NCI-H2227 treated with DMSO at 0.1 percent for 48 hours (cell line): ENCODE measurements around the gene LRBA.

Source experiments
- DNase-seq: peaks from one replicate; lab custom pipeline; 2025; lab: John Stamatoyannopoulos, UW

The LRBA gene

DNA sequence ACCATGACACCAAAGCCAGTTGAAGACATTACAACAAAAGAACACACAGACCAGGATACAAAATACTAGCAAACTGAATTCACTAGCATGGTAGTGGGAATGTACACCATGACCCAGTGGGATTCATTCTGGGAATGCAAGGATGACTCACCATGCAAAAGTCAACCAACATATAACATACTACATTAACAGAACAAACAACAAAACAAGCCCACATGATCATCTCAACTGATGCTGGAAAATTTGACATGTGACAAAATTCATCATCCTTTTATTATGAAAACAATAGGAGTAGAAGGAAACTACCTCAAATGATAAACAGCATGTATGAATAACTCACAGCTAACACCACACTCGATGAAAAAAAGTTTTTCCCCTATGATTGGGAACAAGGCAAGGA is 746.6 kb downstream of the LRBA start:
- DNase-seq: no peak

DNA sequence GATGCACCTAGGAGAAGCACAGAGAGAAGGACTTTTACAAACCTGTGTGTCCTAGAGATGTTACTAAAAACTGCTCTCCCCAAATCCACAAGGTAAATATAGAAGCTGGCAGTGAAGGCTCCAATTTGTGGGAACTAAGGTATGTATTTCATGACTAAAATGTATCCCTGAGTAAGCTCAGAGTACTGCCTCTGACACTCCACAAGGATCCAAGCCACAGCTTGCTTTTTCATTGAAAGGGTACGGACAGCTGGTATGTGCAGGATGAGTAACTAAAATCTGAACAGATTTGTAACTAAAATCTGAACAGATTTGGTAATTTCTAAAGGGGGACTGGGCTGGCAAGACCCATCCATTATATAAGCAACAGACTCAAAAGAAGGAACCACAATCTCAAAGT is 749.3 kb downstream of the LRBA start:
- DNase-seq: no peak

DNA sequence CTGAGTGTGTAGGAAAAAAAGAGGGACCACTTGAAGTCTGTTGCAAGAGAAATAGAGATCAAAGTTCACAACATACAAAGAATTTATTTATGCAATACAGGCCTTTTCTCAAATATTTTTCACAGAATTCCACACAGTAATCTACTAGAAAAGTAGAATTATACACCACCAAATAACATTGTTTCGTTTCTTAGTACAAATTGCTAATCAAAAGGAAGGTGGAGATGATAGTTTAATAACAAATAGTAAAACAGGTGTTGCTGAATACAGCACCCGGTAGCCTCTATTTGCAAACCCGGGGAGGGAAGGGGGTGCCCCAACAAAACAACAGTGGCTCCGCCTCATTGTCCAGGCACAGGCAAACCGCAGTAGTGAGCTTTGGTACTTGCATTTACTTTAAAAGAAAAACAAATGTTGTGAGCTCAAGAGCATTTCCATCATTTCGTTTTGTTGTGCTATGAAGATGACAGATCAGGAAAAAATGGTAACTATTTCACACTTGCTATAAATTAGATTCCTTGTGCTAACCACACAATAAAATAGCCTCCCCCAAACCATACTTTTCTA is 750.4 kb downstream of the LRBA start:
- DNase-seq: no peak

DNA sequence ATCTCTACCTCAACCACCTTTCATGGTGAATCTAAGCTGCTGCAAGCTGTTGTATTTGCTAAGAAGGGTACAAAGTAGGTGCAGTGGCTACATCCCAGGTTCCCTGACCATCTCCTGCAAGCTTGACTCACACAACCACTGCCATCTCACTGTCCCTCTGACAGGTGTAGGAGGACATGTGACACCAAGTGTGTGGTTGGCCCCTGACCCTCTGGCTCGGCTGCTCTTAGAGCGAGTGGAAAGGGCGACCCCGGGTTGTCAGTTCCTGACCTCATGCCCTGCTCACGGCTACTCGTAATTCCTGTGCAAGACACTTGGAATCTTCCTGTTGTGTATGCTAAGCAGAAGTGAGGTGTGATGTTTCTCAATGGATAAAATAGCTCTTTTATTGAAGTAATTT is 752.5 kb downstream of the LRBA start:
- no peak for DNase-seq

DNA sequence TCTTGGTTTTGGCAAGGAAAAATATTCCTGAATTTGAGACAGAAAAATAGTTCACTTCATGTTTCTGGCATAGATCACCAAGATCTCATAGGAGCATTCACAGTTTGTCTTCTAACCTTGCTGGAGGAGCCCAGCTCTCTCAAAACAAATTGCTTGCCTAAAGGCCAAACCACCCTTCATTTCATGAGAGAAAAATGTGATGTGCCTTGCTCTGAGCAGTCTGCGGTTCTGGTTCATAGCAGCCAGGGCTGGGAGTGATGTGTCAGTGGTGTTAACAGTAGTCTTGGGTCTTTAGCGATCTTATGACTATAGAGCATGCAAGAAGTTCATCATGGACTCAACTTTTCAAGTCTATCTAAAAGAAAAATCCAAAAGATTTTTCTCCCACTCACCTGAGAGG is 753.5 kb downstream of the LRBA start:
- no peak for DNase-seq

DNA sequence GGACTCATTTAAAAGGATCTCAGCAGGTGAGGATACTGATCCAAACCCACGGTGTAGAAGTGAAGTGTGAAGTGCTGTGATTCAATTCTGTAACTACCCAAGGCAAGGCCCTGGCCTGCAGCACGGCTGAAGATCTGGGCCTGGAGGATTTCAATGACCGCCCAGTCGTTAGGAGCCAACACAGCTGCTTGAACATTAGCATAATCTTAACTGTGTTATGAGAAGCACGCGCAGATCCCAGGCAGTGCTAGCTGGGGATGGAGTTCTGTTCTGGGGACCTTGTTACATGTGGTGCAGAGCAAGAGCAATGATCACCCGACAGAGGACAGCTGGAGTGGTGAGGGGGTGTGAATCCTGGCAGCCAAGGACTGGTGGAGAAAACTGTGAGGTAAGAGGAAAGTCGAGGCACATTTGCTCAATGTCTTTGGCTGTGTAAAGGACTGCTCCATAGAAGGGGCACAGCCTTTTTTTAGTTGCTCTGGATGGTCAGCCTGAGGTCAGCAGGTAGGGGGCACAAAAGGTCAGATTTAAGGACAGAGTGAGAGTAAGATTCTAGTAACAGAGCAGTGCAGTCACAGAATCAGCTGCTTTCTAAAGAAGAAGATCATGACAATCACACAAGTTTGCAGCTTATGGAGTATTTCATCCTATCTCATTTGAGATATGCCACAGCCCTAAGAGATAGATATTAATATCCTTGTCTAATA is 755.1 kb downstream of the LRBA start:
- DNase-seq: no peak

DNA sequence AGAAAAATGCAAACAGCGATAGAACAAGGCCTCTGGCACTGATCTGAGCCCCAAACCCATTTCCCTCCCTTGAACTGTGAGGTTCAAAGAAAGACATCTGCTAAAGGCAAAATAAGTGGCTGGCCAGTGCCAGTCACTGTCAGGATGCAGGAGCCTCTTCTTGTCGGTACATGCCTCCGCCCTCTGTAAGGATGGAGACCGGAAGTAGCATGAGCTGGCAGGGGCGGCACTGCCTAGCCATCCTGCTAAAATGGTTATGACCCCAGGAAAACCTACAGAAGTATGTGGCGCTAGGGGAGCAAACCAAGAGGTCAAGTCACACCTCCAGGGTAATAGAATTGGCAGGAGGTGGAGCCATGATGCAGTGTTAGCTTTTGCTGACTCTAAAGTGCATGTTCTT is 756.5 kb downstream of the LRBA start:
- no peak for DNase-seq

DNA sequence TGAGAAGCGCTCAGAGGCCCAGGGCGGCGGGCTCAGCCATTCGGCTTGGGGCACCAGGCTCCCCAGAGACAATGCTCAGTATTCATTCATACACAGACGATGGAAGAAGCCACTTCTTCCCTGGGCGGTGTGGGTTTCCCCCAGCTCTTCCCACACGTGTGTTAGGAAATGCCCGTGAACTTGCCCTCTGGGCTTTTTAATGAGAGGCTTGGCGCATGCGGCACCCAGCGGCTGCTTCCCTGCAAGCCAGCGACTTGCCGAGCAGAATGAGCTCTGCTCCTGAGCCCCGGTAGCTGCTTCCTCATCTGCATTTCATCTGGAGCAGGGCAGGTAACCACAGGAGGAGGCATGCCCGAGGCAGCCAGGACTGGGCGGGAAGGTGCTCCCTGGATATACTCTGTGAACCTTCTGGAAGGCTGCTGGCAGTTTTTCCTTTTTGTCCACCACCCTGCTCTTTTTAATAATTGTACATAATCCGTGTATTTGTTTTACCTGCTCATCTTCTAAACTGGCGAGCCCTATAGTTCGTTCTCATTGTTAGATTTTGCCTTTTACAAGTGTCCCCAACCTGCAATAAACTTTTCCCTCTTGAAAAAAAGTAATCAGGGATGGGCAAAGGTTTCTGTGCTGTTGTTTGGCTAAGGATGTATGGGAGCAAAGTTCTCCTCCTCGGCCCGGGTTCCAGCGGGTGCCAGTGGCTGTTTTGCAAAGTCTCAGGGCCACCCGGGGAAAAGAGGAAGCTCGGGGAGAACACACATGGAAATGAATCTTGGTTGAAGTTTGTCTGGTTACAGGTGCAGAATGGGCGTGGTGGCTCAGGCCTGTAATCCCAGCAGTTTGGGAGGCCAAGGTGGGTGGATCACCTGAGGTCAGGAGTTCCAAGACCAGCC is 758.0 kb downstream of the LRBA start:
- no peak for DNase-seq

DNA sequence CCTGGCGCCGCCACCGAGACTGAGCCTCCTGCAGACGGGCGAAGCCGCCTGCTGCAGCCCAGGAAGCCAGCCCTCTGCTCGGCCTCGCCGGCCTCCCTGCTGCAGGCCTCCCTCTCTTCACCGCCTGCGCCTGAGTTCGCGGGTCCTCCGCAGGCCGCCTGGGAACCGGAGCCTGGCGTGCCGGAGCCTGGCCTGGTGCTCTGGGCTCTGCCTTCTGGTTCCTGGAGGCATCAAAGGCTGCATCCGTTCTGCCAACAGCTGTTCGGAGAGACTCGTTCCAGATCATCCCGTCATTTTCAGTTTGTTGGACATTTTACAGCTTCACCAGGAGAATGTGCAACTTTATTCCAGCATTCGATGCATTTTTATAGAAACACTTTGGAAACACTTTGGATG is 758.9 kb downstream of the LRBA start:
- no peak for DNase-seq

DNA sequence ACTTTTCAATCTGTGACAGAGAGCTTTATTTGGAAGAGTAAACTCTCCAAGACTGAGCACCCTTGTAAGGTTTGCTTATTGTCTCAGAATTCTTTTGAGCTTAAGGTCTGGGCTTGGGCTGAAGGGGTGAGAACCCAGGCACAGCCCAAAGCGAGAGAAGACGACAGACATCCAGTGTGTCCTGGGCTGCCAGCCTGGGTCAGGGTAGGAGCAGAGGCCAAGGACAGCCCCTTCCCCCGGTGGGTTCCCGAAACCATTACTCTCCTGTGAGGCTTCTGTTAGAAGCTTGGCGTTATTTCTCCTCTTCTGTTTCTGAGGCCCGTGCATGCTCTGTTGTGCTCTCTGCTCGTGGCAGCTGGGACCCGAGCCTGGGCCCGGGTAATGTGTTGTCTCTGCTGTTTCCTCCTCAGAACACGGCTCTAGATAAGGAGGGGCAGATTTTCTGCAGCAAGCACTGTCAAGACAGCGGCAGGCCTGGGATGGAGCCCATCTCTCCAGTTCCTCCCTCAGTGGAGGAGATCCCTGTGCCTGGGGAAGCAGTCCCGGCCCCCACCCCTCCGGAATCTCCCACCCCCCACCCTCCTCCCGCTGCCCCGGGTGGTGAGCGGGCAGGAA is 759.4 kb downstream of the LRBA start:
- DNase-seq: no peak

DNA sequence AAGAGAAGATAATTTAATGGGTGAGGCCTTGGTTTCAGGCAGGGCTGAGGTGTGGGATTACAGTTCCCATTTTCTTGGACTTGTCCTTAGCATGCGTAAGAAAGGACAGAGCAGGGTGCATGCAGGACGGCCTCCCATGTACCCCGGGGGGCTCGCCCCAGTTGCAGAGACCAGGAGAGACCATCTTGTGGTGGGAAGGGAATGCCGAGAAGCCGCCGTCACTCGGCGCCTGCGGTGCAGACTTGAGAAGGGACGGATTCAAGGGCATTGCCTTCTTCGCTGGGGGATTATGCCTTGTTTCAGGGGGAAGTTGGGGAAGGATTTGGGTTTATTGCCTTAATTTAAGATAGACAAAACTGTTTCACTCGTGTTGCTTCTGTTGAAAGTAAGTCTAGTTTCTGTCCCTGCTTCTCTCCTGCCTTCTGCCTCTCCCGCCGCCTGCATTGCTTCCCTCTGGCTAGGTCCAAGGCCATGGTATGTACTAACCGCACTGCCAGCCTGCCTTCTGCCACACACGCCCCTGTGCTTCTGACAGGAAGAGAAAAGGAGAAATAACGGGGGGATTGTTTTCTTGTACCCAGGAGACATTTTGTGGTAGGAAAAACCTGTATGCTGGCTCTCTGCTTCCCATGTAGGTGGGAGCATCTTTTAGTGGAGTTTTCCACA is 761.0 kb downstream of the LRBA start:
- no peak for DNase-seq

DNA sequence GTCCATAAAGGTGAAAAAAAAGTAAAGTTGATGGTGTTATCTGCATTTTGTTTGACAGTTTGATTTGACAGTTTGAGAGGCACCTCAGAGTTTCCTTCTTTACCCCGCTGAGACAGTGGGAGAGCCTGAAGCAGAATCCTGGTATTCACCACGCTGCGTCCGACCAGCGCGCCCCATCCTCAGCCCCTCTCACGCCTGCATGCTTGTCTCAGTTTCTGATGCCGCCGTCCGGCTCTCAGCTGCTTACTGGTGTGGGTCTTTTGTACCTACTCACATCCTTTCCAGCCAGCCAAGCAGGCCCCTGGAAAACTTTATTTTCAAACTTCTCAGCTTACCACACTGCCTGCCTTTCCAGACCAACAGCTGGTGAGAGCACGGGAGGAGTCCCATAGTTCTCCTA is 761.7 kb downstream of the LRBA start:
- no peak for DNase-seq

DNA sequence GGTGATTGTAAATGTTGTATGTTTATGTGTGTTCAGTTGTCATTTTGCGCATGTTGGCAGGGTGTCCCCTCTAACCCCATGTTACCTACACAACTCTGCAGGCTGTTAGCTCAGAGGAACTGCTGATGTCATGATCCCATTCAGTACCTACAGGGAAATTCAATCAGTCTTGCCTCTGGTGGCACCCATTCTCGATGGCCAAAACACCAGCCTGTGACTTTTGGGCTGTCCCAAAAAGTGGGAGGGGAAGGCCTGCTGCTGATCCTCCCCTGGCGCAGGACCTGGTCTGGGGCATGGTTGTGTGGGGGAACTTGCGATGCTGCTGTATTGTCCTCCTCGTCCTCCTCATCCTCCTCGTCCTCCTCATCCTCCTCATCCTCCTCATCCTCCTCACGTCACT is 762.3 kb downstream of the LRBA start:
- DNase-seq: no peak

DNA sequence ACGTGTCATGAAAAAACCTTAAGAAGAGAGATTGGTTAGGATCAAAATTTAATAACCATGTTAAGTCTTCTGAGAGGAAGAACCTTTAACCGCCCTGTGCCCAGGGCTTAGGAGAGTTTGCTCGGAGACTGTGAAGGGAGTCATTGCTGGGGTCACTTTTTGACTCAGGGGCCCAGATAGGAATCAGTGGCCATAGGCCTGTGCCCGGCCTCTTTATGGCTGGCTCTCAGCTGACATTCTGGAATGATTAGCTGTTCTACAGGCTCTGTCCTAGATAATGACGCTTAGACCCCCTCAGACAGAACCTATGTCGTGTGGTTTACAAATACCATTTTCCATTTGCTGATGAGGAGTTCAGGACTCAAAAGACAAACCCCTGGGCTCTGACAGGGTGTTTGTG is 762.8 kb downstream of the LRBA start:
- no peak for DNase-seq

DNA sequence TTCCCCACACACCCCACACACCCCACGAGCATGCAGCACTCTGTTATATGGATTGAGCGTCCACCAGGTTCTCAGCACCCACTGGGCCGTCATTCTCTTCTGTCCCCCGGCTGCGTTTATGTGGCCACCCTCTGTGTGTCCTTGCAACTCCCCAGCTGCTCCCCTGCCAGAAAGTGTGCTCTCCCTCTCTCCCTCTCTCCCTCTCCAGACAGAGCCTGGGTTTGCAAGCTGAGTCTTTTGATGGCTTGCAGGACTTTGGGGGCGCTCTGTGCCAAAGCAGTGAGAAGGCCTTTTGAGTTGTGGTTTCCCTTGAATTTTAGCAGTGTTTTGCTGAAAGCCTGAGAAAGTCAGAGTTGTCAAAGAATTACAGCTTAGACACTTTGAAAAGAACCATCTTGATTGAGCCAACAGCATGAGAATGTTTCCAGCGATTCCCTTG is 763.3 kb downstream of the LRBA start:
- DNase-seq: no peak

DNA sequence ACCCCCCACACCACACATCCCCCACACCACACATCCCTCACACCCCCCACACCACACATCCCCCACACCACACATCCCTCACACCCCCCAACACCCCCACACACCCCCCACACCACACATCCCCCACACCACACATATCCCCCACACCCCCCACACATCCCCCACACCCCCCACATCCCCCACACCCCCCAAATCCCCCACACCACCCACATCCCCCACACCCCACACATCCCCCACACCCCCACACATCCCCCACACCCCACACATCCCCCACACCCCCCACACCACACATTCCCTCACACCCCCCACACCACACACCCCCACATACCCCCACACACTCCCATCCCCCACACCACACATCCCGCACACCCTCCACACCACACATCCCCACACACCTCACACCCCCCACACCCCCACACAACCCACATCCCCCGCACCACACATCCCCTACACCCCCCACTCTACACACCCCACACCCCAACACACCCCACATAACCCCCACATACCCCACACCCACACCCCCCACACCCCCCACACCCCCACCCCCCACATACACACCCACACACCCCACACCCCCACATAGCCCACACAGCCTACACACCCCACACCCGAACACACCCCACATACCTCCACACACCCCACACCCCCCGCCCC is 764.0 kb downstream of the LRBA start:
- DNase-seq: no peak

DNA sequence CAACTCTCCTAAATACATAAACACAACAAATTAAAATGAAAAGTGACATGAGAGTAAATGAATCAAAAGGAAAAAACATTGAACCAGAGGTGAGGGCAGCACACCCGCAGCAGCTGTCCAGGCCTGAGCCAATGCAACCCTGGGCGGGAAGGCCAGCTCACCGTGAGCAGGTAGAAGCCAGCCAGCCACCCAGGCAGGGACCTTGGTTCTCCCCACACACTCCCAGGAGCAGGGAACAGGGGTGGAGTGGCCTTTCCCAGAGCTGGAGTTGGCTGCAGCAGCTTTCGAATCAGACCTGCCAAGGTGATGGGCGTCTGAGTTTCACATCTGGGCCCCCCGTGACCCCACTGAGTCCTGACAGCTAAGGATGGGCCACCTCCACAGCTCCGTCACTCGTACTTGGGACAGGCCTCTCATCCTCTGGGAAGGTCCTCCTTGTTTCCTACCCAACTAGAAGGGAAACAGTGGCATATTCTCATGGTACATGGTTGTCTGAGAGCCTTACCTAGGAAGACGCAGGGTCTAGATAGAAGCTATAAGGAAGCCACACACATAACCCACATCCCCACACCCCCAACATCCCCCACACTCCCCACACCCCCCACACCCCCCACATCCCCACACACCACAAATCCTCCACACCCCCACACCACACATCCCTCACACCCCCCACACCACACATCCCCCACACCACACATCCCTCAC is 764.6 kb downstream of the LRBA start:
- DNase-seq: no peak

DNA sequence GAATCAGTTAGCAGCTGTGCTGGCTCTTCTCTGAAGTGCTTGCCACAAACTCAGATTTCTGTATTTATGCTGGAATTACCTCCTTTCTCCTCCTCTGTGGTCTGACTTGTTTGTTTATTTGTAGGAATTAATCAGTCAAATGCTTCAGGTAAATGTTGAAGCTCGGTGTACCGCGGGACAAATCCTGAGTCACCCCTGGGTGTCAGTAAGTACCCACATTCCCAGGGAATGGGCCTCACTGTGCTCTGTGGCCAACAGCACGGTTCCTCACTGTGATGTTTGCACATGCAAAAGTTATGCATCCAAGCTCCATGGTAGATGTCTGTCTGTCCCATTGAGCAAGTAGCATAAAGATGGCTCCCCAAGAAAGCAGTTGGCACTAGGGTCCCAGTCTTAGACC is 766.9 kb downstream of the LRBA start:
- no peak for DNase-seq

DNA sequence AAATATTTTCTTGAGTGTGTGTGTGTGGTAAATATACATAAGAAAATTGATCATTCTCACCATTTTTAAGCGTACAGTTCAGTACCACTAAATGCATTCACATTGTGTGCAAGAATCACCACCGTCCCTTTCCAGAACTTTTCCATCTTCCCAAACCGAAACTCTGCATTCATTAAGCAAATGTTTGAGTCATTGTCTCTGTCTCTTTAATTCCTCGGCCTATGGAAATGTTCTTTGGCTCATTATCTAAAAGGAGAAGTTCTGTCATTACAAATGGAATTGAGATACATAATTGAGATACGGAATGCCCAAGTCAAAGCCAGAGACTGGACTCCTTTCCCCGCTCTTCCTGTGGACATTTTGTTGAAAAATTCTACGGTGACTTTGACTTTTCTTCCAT is 767.9 kb downstream of the LRBA start:
- DNase-seq: no peak

DNA sequence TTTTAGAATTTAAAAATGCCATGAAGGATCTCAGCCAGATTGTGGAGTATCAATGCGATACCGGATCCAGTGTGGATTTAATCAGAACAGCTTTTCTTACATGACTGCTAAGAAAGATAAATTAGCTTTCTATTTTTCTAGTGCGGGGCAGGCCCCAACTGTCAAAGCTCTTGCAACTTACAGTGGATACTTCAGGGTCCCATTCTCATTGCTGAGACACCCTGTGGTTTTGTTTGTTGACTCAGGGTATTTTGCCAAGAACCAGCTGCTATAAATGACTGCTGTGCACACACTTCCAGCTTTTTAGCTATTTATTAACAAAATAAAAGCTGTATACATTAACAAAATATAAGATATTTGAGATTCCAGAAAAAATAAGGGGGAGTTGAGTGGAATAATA is 770.5 kb downstream of the LRBA start:
- peak; percentile 13 for DNase-seq

DNA sequence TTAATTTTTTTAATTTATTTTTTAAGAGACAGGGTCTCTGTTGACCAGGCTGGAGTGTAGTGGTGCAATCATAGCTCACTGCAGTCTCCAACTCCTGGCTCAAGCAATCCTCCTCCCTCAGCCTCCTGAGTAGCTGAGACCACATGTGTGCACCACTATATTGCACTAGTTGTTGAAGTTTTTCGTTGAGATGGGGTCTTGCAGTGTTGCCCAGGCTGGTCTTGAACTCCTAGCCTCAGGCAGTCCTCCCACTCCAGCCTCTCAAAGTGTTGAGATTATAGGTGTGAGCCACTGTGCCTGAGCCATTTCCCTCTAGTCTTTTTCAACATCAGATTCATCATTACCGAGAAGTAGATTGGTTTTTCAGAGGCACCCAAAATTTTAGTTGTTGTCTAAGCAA is 771.2 kb downstream of the LRBA start:
- no peak for DNase-seq
